GM19193 (cell line): ENCODE measurements around the gene CLDN5.

ENCODE experiments used
- POLR2A ChIP-seq: IDR thresholded peaks from 4 replicates; pipeline ENCODE4 v1.6.1; 2011; ENCODE audit not compliant: insufficient read depth, insufficient read length; ENCODE audit errors: extremely low read depth

Gene CLDN5

DNA sequence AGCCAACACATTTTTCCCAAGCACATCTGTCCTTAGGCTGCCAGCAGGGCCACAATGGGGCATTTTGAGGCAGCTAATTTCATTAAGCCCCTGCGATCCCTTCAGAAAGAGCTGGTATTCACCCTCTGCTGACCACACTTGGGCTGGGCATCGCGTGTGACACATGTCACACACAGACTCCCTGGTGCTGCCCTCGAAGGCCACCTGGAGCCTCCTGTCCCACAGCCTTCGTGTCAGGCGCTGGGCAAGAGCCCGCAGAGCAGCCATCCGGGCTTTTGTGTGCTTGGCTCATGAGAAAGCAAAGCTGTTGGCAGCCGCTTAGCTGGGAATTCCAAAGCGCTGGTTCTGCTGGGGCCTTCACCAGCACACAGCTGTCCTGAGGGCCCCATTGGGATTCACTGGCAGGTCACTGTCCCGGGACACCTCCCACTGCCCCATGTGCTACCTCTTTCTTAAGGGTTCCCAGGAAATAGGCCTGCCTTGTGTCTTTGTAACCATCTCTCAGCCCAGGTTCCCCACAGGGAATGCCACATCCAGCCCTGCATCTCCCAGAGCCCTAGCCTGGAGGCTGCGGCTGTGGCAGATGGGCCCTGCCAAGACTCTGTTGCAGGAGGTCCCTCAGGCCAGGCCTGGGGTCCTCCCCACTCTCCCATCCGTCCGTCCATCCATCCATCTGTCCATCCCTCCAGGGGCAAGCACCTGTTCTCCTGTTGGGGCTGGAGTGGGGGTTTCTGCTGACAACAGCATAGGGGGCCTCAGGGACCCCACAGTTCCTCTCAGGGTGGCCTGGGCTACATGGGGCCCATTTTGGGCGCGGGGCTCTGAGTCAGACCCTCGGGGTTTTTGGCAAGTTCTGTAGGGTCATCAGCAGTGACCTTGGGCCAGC, 4.9 kb downstream of the CLDN5 start:
- TF ChIP-seq POLR2A, result no peak

DNA sequence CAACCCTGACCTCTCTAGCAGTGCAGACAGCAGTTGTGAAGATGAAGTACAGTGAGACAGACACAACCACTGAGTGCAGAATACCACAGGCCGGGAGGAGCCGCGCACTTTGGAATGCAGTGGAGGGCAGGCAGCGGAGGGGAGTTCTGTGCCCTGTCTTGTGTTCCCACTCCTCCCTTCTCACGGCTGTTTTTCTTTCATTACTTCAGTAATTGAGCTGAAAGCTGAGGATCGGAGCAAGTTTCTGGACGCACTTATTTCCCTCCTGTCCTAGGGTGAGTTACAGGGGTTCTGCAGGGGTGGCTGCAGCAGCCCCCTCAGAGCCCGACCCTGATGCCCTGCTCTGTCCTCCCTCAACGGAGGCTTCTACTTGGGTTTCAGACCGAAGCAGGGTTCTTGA, 5.6 kb downstream of the CLDN5 start:
- no peak for TF ChIP-seq POLR2A

DNA sequence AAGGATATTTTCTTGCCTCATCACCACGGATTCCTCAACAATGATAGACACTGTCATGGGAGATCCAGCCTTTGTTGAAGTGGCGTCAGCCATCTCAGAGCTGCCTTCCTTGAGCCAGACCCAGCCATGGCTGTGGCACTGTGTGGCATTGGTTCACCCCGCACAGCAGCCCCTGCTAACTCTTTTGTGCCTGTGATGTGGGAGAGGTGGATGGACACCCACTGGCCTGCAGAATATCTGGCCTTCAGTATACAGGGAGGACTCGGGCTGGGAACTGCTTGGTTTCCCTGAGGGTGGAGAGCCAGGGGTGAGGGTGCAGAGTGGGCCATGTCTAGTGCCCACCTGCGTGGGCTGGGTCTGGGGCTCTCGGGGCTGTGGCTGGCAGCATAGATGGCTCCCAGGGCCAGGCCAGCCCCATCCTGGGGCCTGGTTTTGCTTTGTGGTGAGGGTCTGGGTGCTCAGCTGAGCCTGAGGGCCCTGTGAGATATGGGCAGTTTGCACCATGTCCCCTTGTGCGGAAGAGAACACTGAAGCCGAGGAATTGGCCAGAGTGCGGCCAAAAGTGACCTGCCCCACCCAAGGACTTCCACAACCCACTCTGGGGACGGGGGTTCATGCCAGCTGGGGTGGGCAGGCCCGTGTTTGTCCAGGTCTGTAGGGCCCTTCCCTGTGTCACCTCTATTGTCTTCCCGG, 6.1 kb downstream of the CLDN5 start:
- TF ChIP-seq POLR2A, result peak; percentile 0

DNA sequence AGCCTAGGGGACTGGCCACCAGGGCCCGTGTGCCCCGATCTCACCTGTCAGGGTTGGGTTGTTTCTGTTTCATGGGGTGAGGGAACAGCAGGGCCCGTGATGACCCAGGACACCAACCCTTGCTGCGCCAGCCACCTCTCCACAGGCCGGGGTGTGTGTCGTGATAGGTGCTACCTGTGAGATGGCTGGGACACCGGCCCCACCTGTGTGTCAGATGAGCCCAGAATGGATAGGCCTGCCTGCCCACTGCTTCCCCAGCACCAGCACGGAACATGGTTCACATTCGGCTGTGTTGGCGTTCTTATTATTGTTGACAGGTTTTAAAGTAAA, 7.1 kb downstream of the CLDN5 start:
- TF ChIP-seq POLR2A, result no peak

DNA sequence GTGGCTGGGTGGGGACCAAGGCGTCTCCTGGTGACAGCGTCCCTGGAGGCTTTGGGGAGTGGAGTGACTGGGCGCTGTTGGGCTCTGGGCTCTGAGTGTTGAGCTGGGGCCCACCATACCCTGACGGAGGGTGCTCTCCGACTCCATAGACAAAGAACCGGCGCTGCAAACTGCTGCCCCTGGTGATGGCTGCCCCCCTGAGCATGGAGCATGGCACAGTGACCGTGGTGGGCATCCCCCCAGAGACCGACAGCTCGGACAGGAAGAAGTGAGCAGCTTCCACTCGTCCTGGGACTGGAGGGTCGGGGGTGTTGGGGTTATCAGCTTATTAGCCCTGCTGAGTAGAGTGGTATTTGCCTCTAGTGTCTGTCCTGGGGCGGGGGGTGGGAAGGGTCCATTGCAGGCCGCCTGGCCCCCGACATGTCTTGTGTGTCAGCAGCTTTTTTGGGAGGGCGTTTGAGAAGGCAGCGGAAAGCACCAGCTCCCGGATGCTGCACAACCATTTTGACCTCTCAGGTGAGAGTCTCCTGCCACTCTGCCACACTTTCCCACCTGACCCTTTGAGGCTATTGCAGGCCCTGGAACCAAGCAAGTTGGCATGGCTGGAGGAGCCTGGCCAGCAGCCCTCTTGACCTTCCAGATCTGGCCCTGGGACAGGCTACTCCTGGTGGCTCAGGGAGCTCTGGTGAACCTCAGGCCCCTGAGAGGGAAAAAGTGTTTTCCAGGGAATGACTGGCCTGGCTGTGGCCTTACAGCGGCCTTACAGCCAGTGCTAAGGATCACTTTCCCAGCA, 7.6 kb downstream of the CLDN5 start:
- no peak for TF ChIP-seq POLR2A

DNA sequence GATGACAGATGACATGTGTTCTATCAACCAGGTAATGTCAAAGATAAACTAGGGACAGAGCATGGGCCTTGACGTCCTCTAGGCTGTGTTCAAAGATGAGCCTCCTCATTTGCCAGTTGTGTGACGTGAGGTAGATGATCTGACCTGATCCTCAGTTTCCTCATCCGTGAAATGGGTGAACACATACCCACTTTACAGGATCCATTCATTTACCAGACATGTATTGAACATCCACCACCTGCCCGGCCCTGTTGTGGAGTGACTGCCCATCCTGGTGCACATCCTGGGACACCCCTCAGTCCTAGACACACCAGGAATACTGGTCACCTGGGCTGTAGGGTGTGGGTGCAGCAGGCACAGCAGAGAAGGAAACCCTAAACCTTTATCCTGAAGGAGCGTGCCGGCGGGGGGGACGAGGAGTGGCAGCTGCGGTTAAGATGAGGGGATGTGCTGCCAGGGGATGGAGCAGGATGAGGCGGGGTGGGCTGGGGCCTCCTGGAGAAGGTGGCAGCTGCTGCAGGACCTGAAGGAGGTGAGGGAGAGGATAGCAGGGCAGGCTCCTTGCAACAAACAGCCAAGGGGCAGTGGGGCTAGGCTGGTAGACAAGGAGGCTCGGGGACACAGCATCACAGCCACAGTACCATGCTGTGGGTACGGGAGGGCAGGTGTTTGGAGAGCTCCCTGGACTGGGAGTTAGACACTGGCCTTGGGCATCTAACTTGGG, 8.4 kb downstream of the CLDN5 start:
- TF ChIP-seq POLR2A, result no peak

DNA sequence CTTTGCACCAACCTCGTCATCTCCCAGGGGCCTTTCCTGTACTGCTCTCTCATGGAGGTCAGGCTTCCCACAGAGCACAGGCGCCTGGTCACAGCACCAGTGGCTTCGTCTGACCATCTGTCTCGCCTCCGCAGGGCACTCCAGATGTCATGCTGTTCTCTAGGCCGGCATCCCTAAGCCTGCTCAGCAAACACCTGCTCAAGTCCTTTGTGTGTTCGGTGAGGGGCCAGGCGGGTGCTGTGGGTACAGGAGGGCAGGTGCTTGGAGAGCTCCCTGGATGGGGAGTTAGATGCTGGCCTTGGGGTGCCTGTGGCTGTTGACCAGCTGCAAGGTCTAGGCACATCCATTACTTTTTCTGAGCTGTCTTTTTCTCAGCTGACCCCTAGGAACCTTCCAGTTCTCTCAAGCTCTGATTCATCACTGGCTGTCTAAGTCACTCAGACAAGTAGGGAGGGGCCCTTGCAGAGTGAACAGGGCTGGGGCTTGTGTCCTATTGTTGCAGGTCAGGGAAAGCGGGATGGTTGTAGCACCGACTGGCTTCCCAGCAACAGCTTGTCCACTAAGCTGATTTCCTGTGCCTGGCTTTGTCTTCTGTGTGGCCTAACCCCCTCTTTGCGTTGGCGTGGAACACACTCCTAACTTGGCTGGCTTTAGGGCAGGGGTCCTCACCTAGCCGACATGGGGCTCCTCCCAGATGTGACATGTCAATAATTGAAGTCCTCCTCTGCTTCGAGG, 9.2 kb downstream of the CLDN5 start:
- TF ChIP-seq POLR2A, result no peak

DNA sequence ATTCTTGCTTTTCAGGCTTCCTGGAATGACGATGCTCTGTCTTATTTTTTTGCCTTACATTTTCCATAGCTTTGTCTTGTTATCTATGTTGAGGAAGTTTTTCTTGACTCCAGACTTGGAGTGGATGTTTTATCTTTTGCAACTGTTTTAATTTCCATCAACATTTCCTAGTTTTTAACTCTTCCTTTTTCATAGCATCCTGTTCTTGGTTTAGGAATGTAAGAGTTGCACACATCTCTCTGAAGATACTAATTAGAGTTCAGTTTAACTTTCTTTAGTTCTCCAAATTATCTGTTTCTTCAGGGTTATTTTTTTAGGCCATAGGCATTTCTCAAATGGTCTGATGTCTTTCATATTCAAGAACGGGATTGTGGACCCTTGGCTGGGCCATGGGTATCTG, 10.4 kb downstream of the CLDN5 start:
- no peak for TF ChIP-seq POLR2A

DNA sequence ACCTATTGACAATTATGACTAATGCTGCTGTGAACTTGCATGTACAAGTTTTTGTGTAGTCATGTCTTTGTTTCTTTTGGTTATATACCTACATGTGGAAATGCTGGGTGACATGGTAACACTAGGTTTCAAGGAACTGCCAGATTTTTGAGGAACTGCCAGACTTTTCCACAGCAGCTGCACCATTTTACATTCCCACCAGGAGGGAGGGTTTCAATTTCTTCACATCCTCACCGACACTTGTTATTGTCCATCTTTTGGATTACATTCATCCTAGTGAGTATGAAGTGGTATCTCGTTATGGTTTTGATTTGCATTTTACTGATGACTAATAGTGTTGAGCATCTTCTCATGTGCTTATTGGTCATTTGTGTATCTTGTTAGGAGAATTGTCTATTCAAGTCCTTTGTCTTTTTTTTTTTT, 13.3 kb downstream of the CLDN5 start:
- no peak for TF ChIP-seq POLR2A

DNA sequence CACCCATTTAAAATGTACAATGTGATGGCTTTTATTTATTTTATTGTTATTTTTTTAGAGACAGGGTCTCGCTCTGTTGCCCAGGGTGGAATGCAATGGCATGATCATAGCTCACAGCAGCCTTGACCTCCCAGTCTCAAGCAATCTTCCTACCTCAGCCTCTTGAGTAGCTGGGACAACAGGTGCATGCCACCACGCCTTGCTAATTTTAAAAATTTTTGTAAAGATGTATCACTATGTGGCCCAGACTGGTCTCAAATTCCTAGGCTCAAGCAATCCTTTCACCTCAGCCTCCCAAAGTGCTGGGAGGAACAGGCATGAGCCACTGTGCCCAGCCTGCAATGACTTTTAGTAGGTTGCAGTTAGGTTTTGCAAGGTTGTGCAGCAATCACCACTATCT, 14.3 kb downstream of the CLDN5 start:
- TF ChIP-seq POLR2A, result no peak

DNA sequence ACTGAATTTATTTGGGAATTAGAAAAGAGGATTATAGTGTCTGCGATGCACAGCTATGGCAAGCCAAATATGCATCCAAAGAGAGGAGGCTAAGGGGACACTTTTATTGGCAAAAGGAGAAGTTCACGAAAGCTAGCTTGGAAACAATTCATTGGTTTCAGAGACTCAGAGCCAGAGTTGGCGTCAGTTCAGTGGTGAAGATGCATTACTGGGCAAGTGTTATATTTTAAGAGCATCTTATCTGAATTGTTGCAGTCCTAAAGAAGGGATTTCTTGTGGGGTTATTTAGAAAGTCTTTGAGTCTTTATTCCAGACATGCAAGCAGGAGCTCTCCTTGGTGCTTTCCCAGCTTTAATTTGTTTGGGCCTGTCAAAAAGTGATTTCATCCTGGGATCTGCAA, 15.0 kb downstream of the CLDN5 start:
- TF ChIP-seq POLR2A, result no peak

DNA sequence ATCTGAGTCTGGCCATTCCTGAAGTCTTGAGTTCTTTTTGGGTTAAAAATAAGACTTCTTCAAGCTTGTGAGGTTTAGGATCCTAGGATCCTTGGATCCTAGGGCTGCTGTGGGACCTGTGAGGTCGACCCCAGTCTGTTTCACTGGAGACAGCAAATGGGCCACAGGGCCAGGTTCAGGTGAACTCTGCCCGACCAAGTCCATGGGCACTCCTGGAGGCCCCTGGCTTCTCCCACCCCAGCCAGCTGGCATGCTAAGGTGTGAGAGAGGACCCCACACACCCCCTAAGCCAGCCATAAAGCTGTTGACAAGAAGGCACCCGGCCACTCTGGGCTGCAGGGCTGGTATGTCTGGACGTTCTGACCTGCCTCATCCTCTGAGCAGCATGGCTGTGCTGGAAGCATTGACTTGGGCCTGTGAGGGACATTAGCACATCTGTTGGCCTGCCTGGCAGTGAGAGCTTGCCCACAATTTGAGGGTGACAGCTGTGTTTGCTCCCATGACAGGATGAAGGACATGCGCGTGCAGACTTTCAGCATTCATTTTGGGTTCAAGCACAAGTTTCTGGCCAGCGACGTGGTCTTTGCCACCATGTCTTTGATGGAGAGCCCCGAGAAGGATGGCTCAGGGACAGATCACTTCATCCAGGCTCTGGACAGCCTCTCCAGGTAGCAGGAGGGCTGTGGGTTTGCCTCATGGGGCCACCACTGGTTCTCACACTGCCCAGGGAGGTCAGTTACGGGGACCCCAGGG, 16.0 kb downstream of the CLDN5 start:
- no peak for TF ChIP-seq POLR2A

DNA sequence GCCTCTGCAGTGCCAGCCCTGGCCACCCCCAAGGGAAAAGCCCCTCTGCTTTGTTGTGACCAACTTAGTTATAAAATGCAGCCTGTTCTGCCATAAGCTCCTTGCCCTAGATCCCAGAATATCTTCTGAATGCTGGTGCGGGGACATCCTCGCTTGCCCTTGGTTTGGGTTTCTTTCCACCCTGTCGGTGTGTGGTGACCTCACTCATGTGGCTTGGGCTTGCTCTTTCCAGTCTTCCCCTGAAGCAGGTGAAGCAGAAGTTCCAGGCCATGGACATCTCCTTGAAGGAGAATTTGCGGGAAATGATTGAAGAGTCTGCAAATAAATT, 16.7 kb downstream of the CLDN5 start:
- no peak for TF ChIP-seq POLR2A

DNA sequence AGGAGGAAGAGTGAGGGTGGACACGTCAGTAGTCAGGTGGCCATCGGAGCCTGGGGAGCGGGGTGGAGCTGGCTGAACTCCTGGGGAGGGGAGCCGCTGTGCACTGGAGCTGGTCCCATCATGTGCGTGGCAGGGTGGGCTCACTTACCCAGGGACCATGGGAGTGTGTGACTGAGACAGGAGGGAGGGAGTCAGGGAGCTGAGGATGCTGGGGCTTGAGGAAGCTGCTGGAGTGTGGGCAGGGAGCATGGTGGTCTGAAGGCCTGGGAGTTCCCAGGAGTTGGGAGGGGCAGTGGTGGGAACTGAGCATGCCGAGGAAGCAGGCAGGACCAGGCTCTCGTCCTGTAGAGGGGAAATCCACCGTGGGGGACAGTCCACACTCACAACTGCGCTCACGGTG, 18.0 kb downstream of the CLDN5 start:
- no peak for TF ChIP-seq POLR2A
